Measurements from ENCODE around the gene DNER. TPM values are rescaled to one million over a fixed set of nuclear protein-coding genes. Genes with fewer than 3 reads are reported as not detected.

Gene DNER
- polyA plus RNA-seq, 1 of the 3 experiments (the other 2 are of a cell fraction): 1.4 TPM

- TF ChIP-seq IRF3 (IDR thresholded peaks at IDR 0.05; ENCODE audit: low read depth, low read length) (no peak), POLR2AphosphoS5 (IDR thresholded peaks at IDR 0.05; ENCODE audit: low read depth, low read length) (no peak), RAD21 (IDR thresholded peaks at IDR 0.05; ENCODE audit: low read length) (no peak), FOXM1 (IDR thresholded peaks at IDR 0.05; ENCODE audit: low read depth) (no peak), ELF1 (IDR thresholded peaks at IDR 0.05) (no peak), PBX3 (IDR thresholded peaks at IDR 0.05) (no peak), CTCF (IDR thresholded peaks at IDR 0.05) (no peak)
Measured at GRCh38 chr2:229371086-229371485, 343.3 kb downstream of the DNER start (continued).

- H3K4me1 ChIP-seq (ENCODE audit: control insufficient read depth in 1 of 2, insufficient read depth in 2 of 2, low read depth in 1 of 2, low read length in 1 of 2): peaks cover 0 to 8% of the 10 kb centered on the region in 2 experiments; a peak in 1 of 4 replicates
- H4K20me1 ChIP-seq (ENCODE audit: insufficient read depth): no peaks in the 10 kb centered on the region
- TF ChIP-seq GABPA (IDR thresholded peaks at IDR 0.05; ENCODE audit: low read depth): no peak
- TF ChIP-seq REST (IDR thresholded peaks at IDR 0.05; ENCODE audit: low read depth, low read length): no peak
- no peak for TF ChIP-seq RCOR1 (IDR thresholded peaks at IDR 0.05; ENCODE audit: low read length)
- no peak for TF ChIP-seq JUND (IDR thresholded peaks at IDR 0.05)
- no peak for TF ChIP-seq USF2 (IDR thresholded peaks at IDR 0.05; ENCODE audit: borderline replicate concordance, low read depth, low read length)
- no peak for TF ChIP-seq TCF12 (IDR thresholded peaks at IDR 0.05)
- TF ChIP-seq NRF1 (IDR thresholded peaks at IDR 0.05; ENCODE audit: low read depth, low read length): no peak
- TF ChIP-seq POLR2AphosphoS5 (IDR thresholded peaks at IDR 0.05; ENCODE audit: low read depth, low read length): no peak
- TF ChIP-seq FOXM1 (IDR thresholded peaks at IDR 0.05; ENCODE audit: low read depth): no peak
- TF ChIP-seq FOXJ3 (CRISPR knock-in tag; IDR thresholded peaks at IDR 0.05): no peak
- no peak for TF ChIP-seq EP300 (IDR thresholded peaks at IDR 0.05; ENCODE audit: borderline replicate concordance in 1 of 2, low read depth in 1 of 2, low read length in 1 of 2)
- TF ChIP-seq PBX3 (IDR thresholded peaks at IDR 0.05): no peak
- TF ChIP-seq TEAD4 (IDR thresholded peaks at IDR 0.05; ENCODE audit: borderline replicate concordance, insufficient read depth): no peak
- H2AFZ ChIP-seq (ENCODE audit: low read depth): no peak overlapping the region
- DNase-seq: no peak
- CTCF ChIA-PET: interaction anchor here (1.2 kb wide), 1 partner anchor 681 kb away, joined by 3 read pairs; no protein-coding TSS in a partner anchor
- no peaks in the 10 kb centered on the region for H3K9me3 ChIP-seq
- H3K36me3 ChIP-seq (replicated peaks in 1 of 2; ENCODE audit: control insufficient read depth in 1 of 2, insufficient read depth in 2 of 2, low read length in 1 of 2): no peaks in the 10 kb centered on the region
- POLR2A ChIA-PET: no interaction called here
- H3K9me2 ChIP-seq: no peaks in the 10 kb centered on the region
- H3K4me3 ChIP-seq (ENCODE audit: low read depth in 2 of 2, low read length in 1 of 2): no peak overlapping the region
- no peaks in the 10 kb centered on the region for H3K79me2 ChIP-seq (ENCODE audit: insufficient read depth)
- H3K9ac ChIP-seq: no peak overlapping the region
- WGBS (ENCODE audit: low lambda C conversion rate): 27% methylated on average over 3 of the region's 3 CpGs
- no peaks in the 10 kb centered on the region for H3K27me3 ChIP-seq (ENCODE audit: insufficient read depth)
- no peak overlapping the region for H3K27ac ChIP-seq (ENCODE audit: low read depth in 2 of 2, low read length in 1 of 2)
- no peaks in the 10 kb centered on the region for H3F3A ChIP-seq (replicated peaks; ENCODE audit: insufficient read depth)
- H3K4me2 ChIP-seq: no peak overlapping the region
Measured at GRCh38 chr2:229370509-229370908, 343.8 kb downstream of the DNER start.
